Measurements from ENCODE around the gene POLD3.
A peak's percentile ranks its signal among the peaks of the same experiment; 100 is the strongest.

Gene POLD3

DNA sequence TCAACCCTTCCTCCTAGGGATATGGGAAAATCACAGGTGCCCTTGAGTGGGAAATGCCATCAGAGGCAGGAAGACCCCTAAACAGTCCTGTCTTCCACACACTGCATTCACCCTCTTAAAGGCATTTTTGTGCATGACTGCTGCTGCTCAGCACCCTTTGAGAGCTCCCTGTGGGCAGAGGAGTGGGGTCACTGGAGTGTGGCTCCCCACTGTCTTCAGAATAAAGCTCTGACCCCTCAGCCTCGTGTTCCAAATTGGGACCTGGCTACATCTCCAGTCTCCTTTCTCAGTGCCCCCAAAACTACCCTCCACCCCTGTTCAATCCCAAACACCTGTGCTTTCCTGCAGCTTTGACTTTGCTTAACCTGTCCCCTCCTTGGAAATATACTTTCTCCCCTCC is 92.3 kb downstream of the POLD3 start:
- no peak for TF ChIP-seq CTCF (IDR thresholded peaks at IDR 0.05; ENCODE audit: control insufficient read depth, insufficient read depth, low read depth, low read length, missing control alignments)
- no peak overlapping the region for H3K4me3 ChIP-seq (ENCODE audit: control insufficient read depth, low read depth, low read length)
- no peak for DNase-seq (ENCODE audit: low read depth)

DNA sequence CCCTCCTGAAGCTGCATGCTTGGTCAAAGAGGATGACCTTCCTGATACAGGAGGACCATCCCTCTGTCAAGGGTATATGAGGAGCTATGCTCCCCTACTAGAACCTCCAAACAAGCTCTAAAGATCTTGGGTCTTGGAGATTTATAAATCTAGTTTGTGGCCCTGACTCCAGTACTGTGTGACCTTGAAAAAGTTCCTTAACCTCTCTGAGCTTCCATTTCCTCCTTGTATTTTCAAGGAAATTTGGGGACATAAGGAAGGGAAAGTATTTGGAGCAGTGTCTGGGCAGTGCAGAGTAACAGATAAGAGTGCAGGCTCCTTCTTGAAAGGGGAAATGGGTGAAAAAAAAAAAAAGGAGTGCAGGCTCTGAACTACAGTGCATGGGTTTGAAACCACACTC is 93.0 kb downstream of the POLD3 start:
- H3K4me3 ChIP-seq (ENCODE audit: control insufficient read depth, low read depth, low read length) = no peak overlapping the region
- DNase-seq (ENCODE audit: low read depth) = no peak
- no peak for TF ChIP-seq CTCF (IDR thresholded peaks at IDR 0.05; ENCODE audit: control insufficient read depth, insufficient read depth, low read depth, low read length, missing control alignments)

DNA sequence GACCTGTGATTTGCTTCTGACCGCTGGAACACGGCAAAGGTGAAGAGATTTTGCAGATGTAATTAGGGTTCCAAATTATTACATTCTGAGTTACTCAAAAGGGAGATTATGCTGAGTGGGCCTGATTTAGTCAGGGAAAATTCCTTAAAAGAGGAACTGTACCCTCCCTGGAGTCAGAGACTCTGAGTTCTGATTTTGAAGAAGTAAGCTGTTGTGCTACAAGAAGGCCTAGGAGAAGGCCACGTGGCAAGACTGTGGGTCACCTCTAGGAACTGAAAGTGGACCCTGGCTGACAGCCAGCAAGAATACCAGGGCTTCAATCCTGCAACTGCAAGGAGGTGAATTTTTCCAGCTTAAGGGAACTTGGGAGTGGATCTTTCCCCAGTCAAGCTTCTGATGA is 93.5 kb downstream of the POLD3 start:
- no peak for DNase-seq (ENCODE audit: low read depth)
- no peak for TF ChIP-seq CTCF (IDR thresholded peaks at IDR 0.05; ENCODE audit: control insufficient read depth, insufficient read depth, low read depth, low read length, missing control alignments)
- H3K4me3 ChIP-seq (ENCODE audit: control insufficient read depth, low read depth, low read length) = no peak overlapping the region

- peak; percentile 59 for DNase-seq (ENCODE audit: low read depth)
- no peak overlapping the region for H3K4me3 ChIP-seq (ENCODE audit: control insufficient read depth, low read depth, low read length)
- TF ChIP-seq CTCF (IDR thresholded peaks at IDR 0.05; ENCODE audit: control insufficient read depth, insufficient read depth, low read depth, low read length, missing control alignments) = peak; percentile 38
These were observed 94.4 kb downstream of the POLD3 start for GRCh38 chr11:74686792-74687191.

DNA sequence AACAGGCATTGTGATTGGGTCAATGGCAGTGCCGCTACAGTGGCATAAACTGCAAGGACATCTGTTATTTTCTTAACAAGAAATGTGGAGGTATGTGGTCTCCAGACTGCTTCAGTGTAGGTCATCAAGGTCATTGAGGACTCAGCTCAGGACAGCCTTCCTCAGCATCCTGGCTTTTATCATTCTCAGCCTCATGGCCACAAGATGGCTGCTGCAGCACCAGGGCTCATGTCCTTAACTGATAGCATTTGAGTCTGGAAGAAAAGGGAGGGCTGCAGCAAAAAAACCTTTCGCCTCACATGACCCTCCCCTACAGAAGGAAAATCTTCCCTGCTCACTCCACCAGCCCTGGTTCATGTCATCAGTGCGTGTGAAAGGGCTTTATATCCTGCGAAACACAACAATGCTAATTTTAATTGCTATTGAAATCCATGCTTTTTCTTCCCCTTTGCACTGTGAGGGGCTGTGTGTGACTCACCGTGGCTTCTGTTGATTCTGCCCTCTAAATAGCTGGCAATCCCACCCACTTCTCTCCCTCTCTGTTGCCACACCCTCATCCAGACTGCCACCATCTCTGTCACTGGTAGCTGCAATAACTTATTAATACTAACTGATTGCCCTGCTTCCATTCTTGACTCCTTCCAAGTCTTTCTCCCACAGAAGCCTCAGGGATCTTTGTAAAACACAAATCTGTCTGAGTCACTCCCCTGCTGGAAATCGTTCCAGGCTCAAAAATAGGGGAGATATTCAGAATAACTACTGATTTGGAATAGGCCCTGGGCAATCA is 95.0 kb downstream of the POLD3 start:
- TF ChIP-seq CTCF (IDR thresholded peaks at IDR 0.05; ENCODE audit: control insufficient read depth, insufficient read depth, low read depth, low read length, missing control alignments) = no peak
- no peak for DNase-seq (ENCODE audit: low read depth)
- H3K4me3 ChIP-seq (ENCODE audit: control insufficient read depth, low read depth, low read length) = no peak overlapping the region

DNA sequence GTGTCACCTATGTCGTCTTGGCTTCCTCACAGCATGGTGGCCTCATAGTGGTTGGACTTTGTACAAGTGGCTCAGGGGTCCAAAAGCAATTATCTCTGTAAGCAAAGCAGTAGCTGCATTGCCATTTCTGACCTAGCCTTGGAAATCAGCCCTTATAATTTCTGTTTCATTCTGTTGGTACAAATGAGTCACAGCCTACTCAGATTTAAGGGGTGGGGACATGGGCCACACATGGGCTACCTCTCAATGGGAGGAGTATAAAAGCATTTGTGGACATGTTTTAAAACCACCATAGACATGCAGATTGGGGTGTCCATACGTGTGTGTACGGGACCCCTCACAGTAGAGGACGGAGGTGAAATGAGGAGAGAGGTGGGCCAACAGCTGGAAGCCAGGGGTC is 97.3 kb downstream of the POLD3 start:
- H3K4me3 ChIP-seq (ENCODE audit: control insufficient read depth, low read depth, low read length) = no peak overlapping the region
- TF ChIP-seq CTCF (IDR thresholded peaks at IDR 0.05; ENCODE audit: control insufficient read depth, insufficient read depth, low read depth, low read length, missing control alignments) = no peak
- no peak for DNase-seq (ENCODE audit: low read depth)

Data from AG09309 (cell line).